Esophagus squamous epithelium (tissue), 4 donors: ENCODE data around the gene NMS.
A peak's percentile ranks its signal among the peaks of the same experiment; 100 is the strongest.

Experiments
- CTCF ChIP-seq, 6 experiments: fragments of 450-650 bp in 4 of 6; fragments of 200-600 bp in 2 of 6; sonication (generic) in 2 of 6; IDR thresholded peaks; one replicate each; pipeline ENCODE4 v1.5.1; 2016 to 2019; ENCODE audit warnings: antibody characterized with exemption in 6 of 6, mild to moderate bottlenecking in 4 of 6, moderate library complexity in 4 of 6
- POLR2A ChIP-seq, 4 donors: fragments of 450-650 bp; IDR thresholded peaks; one replicate each; pipeline ENCODE4 v1.6.1; 2017; ENCODE audit warnings: antibody characterized with exemption in 4 of 4, mild to moderate bottlenecking in 4 of 4, moderate library complexity in 3 of 4

GRCh38 chr2:100422320-100423055, 47.8 kb upstream of the NMS start:
- TF ChIP-seq CTCF (IDR thresholded peaks at IDR 0.05) = peak in 4 of 6 experiments; percentile 16 to 51 (median 28)
- no peak for TF ChIP-seq POLR2A (IDR thresholded peaks at IDR 0.05)
